HG03439 (cell line): ENCODE measurements around the gene MAPK11.

Experiments used
- ATAC-seq: cut with Tn5 transposase; IDR thresholded peaks from one replicate; pipeline ENCODE4 v1.9.1; 2021; ENCODE audit warnings: mild to moderate bottlenecking, moderate library complexity; ENCODE audit not compliant: unreplicated experiment

MAPK11 gene

GRCh38 chr22:50308597-50308935 lies 38.4 kb upstream of the MAPK11 start:
- ATAC-seq, result no peak

GRCh38 chr22:50307890-50308596 lies 37.9 kb upstream of the MAPK11 start:
- ATAC-seq, result no peak

- no peak for ATAC-seq
These were observed 36.9 kb upstream of the MAPK11 start, which contains the start of gene PLXNB2 for GRCh38 chr22:50306753-50307749. Gene PLXNB2, minus strand, starts transcription at chr22:50307646. Its CDS starts 17,062 bp downstream, at chr22:50290584.

- ATAC-seq, result peak; percentile 48
These were observed 35.9 kb upstream of the MAPK11 start for GRCh38 chr22:50305923-50306566.

GRCh38 chr22:50305393-50305922 lies 35.3 kb upstream of the MAPK11 start:
- peak; percentile 13 for ATAC-seq

- no peak for ATAC-seq
These were observed 34.6 kb upstream of the MAPK11 start for GRCh38 chr22:50304528-50305392.

- no peak for ATAC-seq
These were observed 33.8 kb upstream of the MAPK11 start for GRCh38 chr22:50303848-50304527.

GRCh38 chr22:50303515-50303847 lies 33.3 kb upstream of the MAPK11 start:
- no peak for ATAC-seq

- no peak for ATAC-seq
These were observed 32.4 kb upstream of the MAPK11 start for GRCh38 chr22:50302564-50302963.

- no peak for ATAC-seq
These were observed 31.9 kb upstream of the MAPK11 start for GRCh38 chr22:50302041-50302541.

GRCh38 chr22:50301581-50301991 lies 31.4 kb upstream of the MAPK11 start:
- no peak for ATAC-seq

- no peak for ATAC-seq
These were observed 30.6 kb upstream of the MAPK11 start for GRCh38 chr22:50300620-50301257.

- no peak for ATAC-seq
These were observed 29.8 kb upstream of the MAPK11 start for GRCh38 chr22:50299785-50300619.

- ATAC-seq, result no peak
These were observed 29.0 kb upstream of the MAPK11 start for GRCh38 chr22:50298937-50299784.

- no peak for ATAC-seq
These were observed 28.1 kb upstream of the MAPK11 start for GRCh38 chr22:50298266-50298637.

- no peak for ATAC-seq
These were observed 27.5 kb upstream of the MAPK11 start for GRCh38 chr22:50297510-50298265.
